Natural killer cell (primary cell): ENCODE measurements around the gene EREG. TPM values are rescaled to one million over a fixed set of nuclear protein-coding genes. Genes with fewer than 3 reads are reported as not detected.

Experiments
- ATAC-seq, 3 donors: fragments of 150-1000 bp in 2 of 3; fragments of 200-7000 bp in 1 of 3; cut with Tn5 transposase; 1 replicate in 1 of 3; 2 replicates in 2 of 3; pipeline ENCODE4 v1.10.0; 2021; ENCODE audit warnings: mild to moderate bottlenecking in 2 of 3, moderate library complexity in 2 of 3
- DNase-seq, 2 donors: peaks; one replicate each; pipeline versions ENCODE4 v3.0.0 to v3.0.0-alpha.2; 2013 to 2021; ENCODE audit warnings: mixed read lengths in 1 of 2
- H3K27ac ChIP-seq: one replicate; pipeline ENCODE4 v1.5.1; 2013; ENCODE audit warnings: mild to moderate bottlenecking, low read length
- H3K27me3 ChIP-seq: one replicate; pipeline ENCODE4 v1.6.1; 2013; ENCODE audit warnings: low read length; ENCODE audit not compliant: control insufficient read depth, insufficient read depth
- H3K36me3 ChIP-seq: one replicate; pipeline ENCODE4 v1.6.1; 2013; ENCODE audit warnings: low read length; ENCODE audit not compliant: control insufficient read depth, insufficient read depth
- H3K4me1 ChIP-seq: one replicate; pipeline ENCODE4 v1.6.1; 2013; ENCODE audit warnings: low read length; ENCODE audit not compliant: control insufficient read depth, insufficient read depth
- H3K4me3 ChIP-seq: one replicate; pipeline ENCODE4 v1.5.1; 2013; ENCODE audit warnings: low read length
- H3K9me3 ChIP-seq: one replicate; pipeline ENCODE4 v1.6.1; 2013; ENCODE audit warnings: low read length; ENCODE audit not compliant: control insufficient read depth, insufficient read depth
- H3K27ac Mint-ChIP-seq, 2 donors: one replicate each; pipeline ENCODE4 v1.8.0; 2022; ENCODE audit warnings: mild to moderate bottlenecking in 2 of 2, mixed read lengths in 2 of 2, moderate library complexity in 1 of 2
- H3K27me3 Mint-ChIP-seq, 2 donors: one replicate each; pipeline ENCODE4 v1.8.0; 2022; ENCODE audit warnings: low read depth in 2 of 2, mixed read lengths in 2 of 2
- H3K36me3 Mint-ChIP-seq: one replicate; pipeline ENCODE4 v1.8.0; 2022; ENCODE audit warnings: mixed read lengths
- H3K4me1 Mint-ChIP-seq, 2 donors: one replicate each; pipeline ENCODE4 v1.8.0; 2022; ENCODE audit warnings: mixed read lengths in 2 of 2
- H3K4me3 Mint-ChIP-seq: one replicate; pipeline ENCODE4 v1.8.0; 2022; ENCODE audit warnings: mild to moderate bottlenecking, moderate library complexity, mixed read lengths
- H3K9me3 Mint-ChIP-seq, 2 donors: one replicate each; pipeline ENCODE4 v1.8.0; 2022; ENCODE audit warnings: mixed read lengths in 2 of 2
- WGBS: methylation state at CpG from one replicate; pipeline ENCODE4 v1.1.7; 2013; ENCODE audit warnings: missing lambda C conversion rate; ENCODE audit not compliant: insufficient coverage; 5-methylcytosine and 5-hydroxymethylcytosine counted together
- intact Hi-C: fragments of 100-400 bp; cut with micrococcal nuclease; formaldehyde crosslinking; loops from one replicate; pipeline ENCODE4 v1.14.2; 2022
- total RNA-seq, 4 donors: library from RNA; stranded (reverse); fragments of 120-200 nt in 1 of 4; gene quantifications; one replicate each; pipeline versions ENCODE4 v1.2.3 to v1.2.4, GENCODE V29; 2013 to 2022
- TF ChIP-seq, protein P1 (sequence below): fragments of 200-600 bp; IDR thresholded peaks from one replicate; pipeline ENCODE4 v1.8.0; 2022; ENCODE audit warnings: antibody characterized with exemption

Gene EREG
- total RNA-seq, 3 donors from 2014 or later (not counting 1 experiment from before 2014, with no cell fraction given): 2.3 to 23.3 (median 6.4) TPM

DNA sequence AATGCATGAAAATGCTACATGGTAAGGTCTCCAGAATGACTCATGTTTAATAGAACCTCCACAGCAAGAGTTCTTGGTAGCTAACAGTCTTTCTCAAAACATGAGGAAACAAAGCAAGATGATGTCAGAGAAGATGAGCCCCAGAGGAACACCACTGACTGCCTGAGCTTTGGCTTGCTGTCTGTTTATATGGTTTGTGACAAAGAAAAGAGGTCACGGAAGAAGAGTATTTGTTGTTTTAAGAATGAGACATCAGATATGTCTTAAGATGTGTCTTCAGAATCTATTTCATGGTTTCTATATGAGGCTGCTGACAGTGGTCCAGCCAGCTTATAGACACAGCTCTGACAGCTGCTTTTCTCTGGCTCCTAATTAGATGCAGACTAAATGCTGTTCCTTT is 61.2 kb downstream of the EREG start:
- Mint-ChIP-seq H3K27me3 (peaks cover 0 to 3% of the 10 kb centered on the region in 2 donors), H3K4me3 (no peak overlapping the region)

DNA sequence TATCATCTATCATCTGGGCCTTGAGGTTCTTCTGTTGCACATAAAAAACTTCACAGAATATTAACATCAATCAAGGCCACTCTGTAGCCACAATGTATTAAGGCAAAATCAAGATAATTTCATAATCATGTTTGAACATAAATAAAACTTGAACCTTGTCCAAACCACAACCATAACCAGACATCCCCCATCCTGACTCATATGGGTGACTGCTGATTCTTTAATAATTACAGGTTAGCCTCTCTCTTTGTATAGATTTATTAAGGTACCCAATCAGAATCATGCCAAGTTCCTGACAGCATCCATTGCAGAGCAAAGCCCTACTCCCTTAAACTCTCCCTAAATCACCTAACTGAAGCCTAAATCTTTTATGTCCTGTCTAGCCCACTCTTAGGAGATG is 63.3 kb downstream of the EREG start:
- Mint-ChIP-seq H3K4me3 (no peak overlapping the region), H3K9me3 (no peaks in the 10 kb centered on the region), H3K27ac (no peak overlapping the region), H3K4me1 (peaks cover 17 to 30% of the 10 kb centered on the region in 2 donors), H3K36me3 (no peaks in the 10 kb centered on the region), H3K27me3 (peaks cover 0 to 3% of the 10 kb centered on the region in 2 donors)
- peaks cover 9% of the 10 kb centered on the region for H3K4me1 ChIP-seq
- intact Hi-C loops: no loop called here
- H3K9me3 ChIP-seq: no peaks in the 10 kb centered on the region
- no peaks in the 10 kb centered on the region for H3K27me3 ChIP-seq
- no peak for ATAC-seq
- no peaks in the 10 kb centered on the region for H3K36me3 ChIP-seq
- no peak overlapping the region for H3K27ac ChIP-seq
- TF ChIP-seq, protein P1, sequence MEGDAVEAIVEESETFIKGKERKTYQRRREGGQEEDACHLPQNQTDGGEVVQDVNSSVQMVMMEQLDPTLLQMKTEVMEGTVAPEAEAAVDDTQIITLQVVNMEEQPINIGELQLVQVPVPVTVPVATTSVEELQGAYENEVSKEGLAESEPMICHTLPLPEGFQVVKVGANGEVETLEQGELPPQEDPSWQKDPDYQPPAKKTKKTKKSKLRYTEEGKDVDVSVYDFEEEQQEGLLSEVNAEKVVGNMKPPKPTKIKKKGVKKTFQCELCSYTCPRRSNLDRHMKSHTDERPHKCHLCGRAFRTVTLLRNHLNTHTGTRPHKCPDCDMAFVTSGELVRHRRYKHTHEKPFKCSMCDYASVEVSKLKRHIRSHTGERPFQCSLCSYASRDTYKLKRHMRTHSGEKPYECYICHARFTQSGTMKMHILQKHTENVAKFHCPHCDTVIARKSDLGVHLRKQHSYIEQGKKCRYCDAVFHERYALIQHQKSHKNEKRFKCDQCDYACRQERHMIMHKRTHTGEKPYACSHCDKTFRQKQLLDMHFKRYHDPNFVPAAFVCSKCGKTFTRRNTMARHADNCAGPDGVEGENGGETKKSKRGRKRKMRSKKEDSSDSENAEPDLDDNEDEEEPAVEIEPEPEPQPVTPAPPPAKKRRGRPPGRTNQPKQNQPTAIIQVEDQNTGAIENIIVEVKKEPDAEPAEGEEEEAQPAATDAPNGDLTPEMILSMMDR: no peak
- DNase-seq: no peak
- no peak overlapping the region for H3K4me3 ChIP-seq

More for the DNA sequence above, 61.2 kb downstream of the EREG start:
- TF ChIP-seq, protein P1: no peak
- H3K4me1 ChIP-seq: no peaks in the 10 kb centered on the region
- no peaks in the 10 kb centered on the region for H3K36me3 Mint-ChIP-seq
- H3K27me3 ChIP-seq: no peaks in the 10 kb centered on the region
- ATAC-seq (peak in 1 of 3 donors; percentile 34), DNase-seq (no peak)
- intact Hi-C loops: no loop called here
- no peaks in the 10 kb centered on the region for H3K9me3 Mint-ChIP-seq
- H3K9me3 ChIP-seq: no peaks in the 10 kb centered on the region
- H3K4me1 Mint-ChIP-seq: peaks cover 17 to 24% of the 10 kb centered on the region in 2 donors
- no peaks in the 10 kb centered on the region for H3K36me3 ChIP-seq
- no peak overlapping the region for H3K27ac Mint-ChIP-seq
- WGBS: 80% methylated on average over 1 of the region's 1 CpG
- no peak overlapping the region for H3K27ac ChIP-seq
- no peak overlapping the region for H3K4me3 ChIP-seq

DNA sequence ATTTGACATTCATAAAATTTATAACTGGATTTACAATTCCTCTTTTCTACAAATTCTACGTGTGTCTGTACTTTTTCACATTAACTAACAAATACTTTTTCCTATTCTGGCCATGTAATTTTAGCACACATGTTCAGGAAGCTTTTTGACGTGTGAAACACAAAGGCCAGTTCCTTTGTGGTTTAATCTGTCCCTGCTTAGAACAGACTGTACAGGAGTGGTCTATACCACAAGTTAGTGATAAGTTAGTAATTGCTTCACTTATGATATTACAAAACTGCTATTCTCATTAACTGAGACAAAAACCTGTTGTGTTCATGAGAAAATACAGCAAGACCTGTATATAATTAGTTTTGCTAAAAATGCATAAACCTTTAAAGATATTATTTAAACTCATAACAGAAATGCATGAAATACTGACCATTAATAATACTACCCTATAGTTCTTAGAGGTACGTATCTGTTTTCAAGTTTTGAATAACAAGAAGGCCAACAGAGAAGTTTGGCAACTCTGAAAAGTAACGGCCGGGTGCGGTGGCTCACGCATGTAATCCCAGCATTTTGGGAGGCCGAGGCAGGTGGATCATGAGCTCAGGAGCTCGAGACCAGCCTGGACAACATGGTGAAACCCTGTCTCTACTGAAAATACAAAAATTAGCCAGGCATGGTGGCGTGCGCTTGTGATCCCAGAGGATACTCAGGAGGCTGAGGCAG is 66.3 kb downstream of the EREG start:
- no peaks in the 10 kb centered on the region for H3K9me3 Mint-ChIP-seq
- ATAC-seq (peak in 2 of 3 donors; percentile 76 to 82), DNase-seq (no peak)
- peak overlapping the region; percentile 30 for H3K27ac ChIP-seq
- H3K27me3 ChIP-seq: no peaks in the 10 kb centered on the region
- no peaks in the 10 kb centered on the region for H3K36me3 Mint-ChIP-seq
- H3K4me3 Mint-ChIP-seq: no peak overlapping the region
- H3K9me3 ChIP-seq: no peaks in the 10 kb centered on the region
- H3K36me3 ChIP-seq: no peaks in the 10 kb centered on the region
- H3K4me3 ChIP-seq: no peak overlapping the region
- H3K4me1 Mint-ChIP-seq: peaks cover 11 to 23% of the 10 kb centered on the region in 2 donors
- WGBS: 39% methylated on average over 11 of the region's 11 CpGs
- peak overlapping the region in 1 of 2 donors; percentile 40 for H3K27ac Mint-ChIP-seq
- intact Hi-C loops: no loop called here
- TF ChIP-seq, protein P1: no peak
- H3K27me3 Mint-ChIP-seq: no peaks in the 10 kb centered on the region
- H3K4me1 ChIP-seq: peaks cover 9% of the 10 kb centered on the region

DNA sequence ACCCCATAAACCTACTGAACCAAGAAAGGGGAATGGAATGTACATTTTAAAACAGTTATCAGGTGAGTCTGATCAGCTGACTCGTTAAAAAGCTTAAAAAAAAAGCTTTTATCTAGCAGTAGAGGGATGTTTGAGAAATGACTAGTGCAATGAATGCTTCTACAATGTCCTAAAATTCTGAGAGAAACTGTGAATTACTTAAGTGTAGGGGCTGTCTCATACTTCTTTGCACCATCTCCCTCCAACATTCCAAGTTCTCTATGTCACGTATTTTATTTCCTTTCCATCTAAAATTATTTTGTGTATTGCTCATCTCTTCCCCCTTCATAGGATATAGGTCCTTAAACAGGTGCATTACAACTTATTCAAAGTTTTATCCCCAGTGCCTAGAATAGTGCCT is 68.1 kb downstream of the EREG start:
- no peak for DNase-seq
- Histone ChIP-seq H3K4me1 (peaks cover 9% of the 10 kb centered on the region), H3K9me3 (no peaks in the 10 kb centered on the region), H3K27ac (no peak overlapping the region), H3K36me3 (no peaks in the 10 kb centered on the region), H3K27me3 (no peaks in the 10 kb centered on the region), H3K4me3 (no peak overlapping the region)
- Mint-ChIP-seq H3K4me1 (peaks cover 10 to 19% of the 10 kb centered on the region in 2 donors), H3K27me3 (no peaks in the 10 kb centered on the region), H3K4me3 (no peak overlapping the region), H3K27ac (no peak overlapping the region), H3K36me3 (no peaks in the 10 kb centered on the region), H3K9me3 (no peaks in the 10 kb centered on the region)
- ATAC-seq: no peak
- 87% methylated on average over 2 of the region's 2 CpGs for WGBS
- TF ChIP-seq, protein P1: no peak
- intact Hi-C loops: no loop called here
